HG03521 (cell line): ENCODE data around the gene UBFD1.
"Not testable (repeated sequence)": the region's sequence is repeated elsewhere in the genome, so short reads cannot be mapped to it uniquely, and the experiment has no call there.

ENCODE experiments used
- ATAC-seq: cut with Tn5 transposase; IDR thresholded peaks from one replicate; pipeline ENCODE4 v1.9.1; 2021; ENCODE audit warnings: mild to moderate bottlenecking, moderate library complexity; ENCODE audit not compliant: unreplicated experiment

The UBFD1 gene

GRCh38 chr16:23556881-23557778 lies at the start of gene UBFD1, which contains the start of gene EARS2:
UBFD1 (plus strand) TSS chr16:23557727; CDS start chr16:23557743, 16 bp downstream.
EARS2 (minus strand) TSS chr16:23557350; CDS start chr16:23557343, 7 bp downstream.
- ATAC-seq: peak; percentile 84

- no peak for ATAC-seq
These were observed 48.7 kb upstream of the UBFD1 start for GRCh38 chr16:23508589-23509440.

- ATAC-seq: no peak
These were observed 48.1 kb upstream of the UBFD1 start for GRCh38 chr16:23509441-23509754.

GRCh38 chr16:23509782-23510163 lies 47.8 kb upstream of the UBFD1 start:
- no peak for ATAC-seq

- peak; percentile 74 for ATAC-seq
These were observed 47.2 kb upstream of the UBFD1 start, which contains the start of gene GGA2 for GRCh38 chr16:23510164-23510914. GGA2 (minus strand) TSS chr16:23510494; CDS start chr16:23510411, 83 bp downstream.

- ATAC-seq: not testable (repeated sequence)
These were observed 46.6 kb upstream of the UBFD1 start for GRCh38 chr16:23510915-23511270.

GRCh38 chr16:23511731-23512130 lies 45.8 kb upstream of the UBFD1 start:
- ATAC-seq: no peak

- no peak for ATAC-seq
These were observed 45.3 kb upstream of the UBFD1 start for GRCh38 chr16:23512168-23512695.

GRCh38 chr16:23514381-23515152 lies 43.0 kb upstream of the UBFD1 start:
- no peak for ATAC-seq

GRCh38 chr16:23515881-23516280 lies 41.6 kb upstream of the UBFD1 start:
- ATAC-seq: no peak

- ATAC-seq: no peak
These were observed 41.0 kb upstream of the UBFD1 start for GRCh38 chr16:23516366-23517137.

- ATAC-seq: peak; percentile 44
These were observed 39.1 kb upstream of the UBFD1 start for GRCh38 chr16:23518435-23518891.

- no peak for ATAC-seq
These were observed 38.2 kb upstream of the UBFD1 start for GRCh38 chr16:23519282-23519681.

GRCh38 chr16:23520500-23520899 lies 37.0 kb upstream of the UBFD1 start:
- no peak for ATAC-seq

- ATAC-seq: no peak
These were observed 36.3 kb upstream of the UBFD1 start for GRCh38 chr16:23521037-23521743.

- no peak for ATAC-seq
These were observed 35.6 kb upstream of the UBFD1 start for GRCh38 chr16:23521965-23522364.

- no peak for ATAC-seq
These were observed 34.2 kb upstream of the UBFD1 start for GRCh38 chr16:23523321-23523720.

GRCh38 chr16:23523876-23524385 lies 33.6 kb upstream of the UBFD1 start:
- ATAC-seq: no peak
